Measurements from ENCODE around the gene RNU7-1. TPM values are rescaled to one million over a fixed set of nuclear protein-coding genes. Genes with fewer than 3 reads are reported as not detected.
A peak's percentile ranks its signal among the peaks of the same experiment; 100 is the strongest.

Gene RNU7-1
- total RNA-seq, 1 donor from 2014 or later = not detected

- no peak for DNase-seq
Observed at GRCh38 chr12:6919588-6919987, 24.0 kb upstream of the RNU7-1 start.

GRCh38 chr12:6921539-6921938 is 22.1 kb upstream of the RNU7-1 start:
- no peak for DNase-seq

DNA sequence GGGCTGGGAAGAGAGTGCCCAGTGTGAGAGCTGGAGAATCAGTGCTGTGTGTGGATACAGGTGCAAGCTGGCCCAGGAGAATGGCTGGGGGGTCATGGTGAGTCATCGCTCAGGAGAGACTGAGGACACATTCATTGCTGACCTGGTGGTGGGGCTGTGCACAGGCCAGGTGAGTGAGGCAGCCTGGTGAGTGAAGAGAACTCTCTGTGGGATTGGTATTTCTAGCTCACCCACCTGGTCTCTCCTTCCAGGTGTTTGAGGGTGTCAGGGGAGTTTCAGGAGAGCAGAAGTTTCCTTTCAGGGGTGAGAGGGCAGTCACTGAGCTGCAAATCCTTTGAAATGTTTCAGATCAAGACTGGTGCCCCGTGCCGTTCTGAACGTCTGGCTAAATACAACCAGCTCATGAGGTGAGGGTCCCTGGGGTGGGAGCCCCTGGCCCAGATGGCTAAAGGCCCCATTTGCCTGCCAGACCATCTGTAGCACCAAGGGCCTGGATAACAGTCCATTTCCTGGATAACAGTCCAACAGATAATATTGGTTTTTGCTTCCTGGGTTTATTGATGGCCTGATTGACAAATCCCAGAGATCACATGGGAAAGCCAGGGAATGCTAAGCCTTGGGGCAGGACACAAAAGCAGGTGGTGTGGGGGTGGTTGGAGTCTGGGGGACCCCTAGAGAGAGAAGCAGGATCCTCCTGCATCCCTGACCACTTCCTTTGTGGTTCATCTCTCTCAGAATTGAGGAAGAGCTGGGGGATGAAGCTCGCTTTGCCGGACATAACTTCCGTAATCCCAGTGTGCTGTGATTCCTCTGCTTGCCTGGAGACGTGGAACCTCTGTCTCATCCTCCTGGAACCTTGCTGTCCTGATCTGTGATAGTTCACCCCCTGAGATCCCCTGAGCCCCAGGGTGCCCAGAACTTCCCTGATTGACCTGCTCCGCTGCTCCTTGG is 21.3 kb upstream of the RNU7-1 start:
- DNase-seq = no peak

- DNase-seq = no peak
Observed at GRCh38 chr12:6923003-6923732, 20.4 kb upstream of the RNU7-1 start.

DNA sequence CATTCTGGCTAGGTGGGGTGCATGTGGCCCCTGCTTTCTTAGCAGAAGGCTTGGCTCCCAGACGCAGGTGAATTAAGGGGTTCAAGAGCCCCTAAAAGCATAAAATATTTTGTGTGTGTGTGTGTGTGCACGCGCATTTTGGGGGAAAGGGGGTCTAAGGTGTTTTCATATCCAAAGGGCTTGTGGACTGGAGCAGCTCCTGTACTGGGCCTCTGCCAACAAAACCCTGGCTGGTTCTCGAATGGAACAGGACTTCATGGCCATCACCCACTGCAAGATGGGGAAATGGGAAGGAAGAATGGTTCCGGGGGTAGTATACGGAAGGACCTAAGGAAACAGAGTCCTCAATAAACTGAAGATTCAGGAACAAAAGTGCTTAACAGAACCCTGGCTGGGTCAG is 19.8 kb upstream of the RNU7-1 start:
- no peak for DNase-seq

- no peak for DNase-seq
Observed at GRCh38 chr12:6925239-6925539, 18.4 kb upstream of the RNU7-1 start.

GRCh38 chr12:6925540-6926279 is 17.9 kb upstream of the RNU7-1 start:
- DNase-seq = peak; percentile 50

GRCh38 chr12:6927379-6928021 is 16.1 kb upstream of the RNU7-1 start, which contains the start of gene ATN1:
ATN1 (plus strand) TSS chr12:6927959; CDS start chr12:6934002, 6,043 bp downstream.
- peak; percentile 51 for DNase-seq

GRCh38 chr12:6928022-6928702 is 15.5 kb upstream of the RNU7-1 start:
- no peak for DNase-seq

DNA sequence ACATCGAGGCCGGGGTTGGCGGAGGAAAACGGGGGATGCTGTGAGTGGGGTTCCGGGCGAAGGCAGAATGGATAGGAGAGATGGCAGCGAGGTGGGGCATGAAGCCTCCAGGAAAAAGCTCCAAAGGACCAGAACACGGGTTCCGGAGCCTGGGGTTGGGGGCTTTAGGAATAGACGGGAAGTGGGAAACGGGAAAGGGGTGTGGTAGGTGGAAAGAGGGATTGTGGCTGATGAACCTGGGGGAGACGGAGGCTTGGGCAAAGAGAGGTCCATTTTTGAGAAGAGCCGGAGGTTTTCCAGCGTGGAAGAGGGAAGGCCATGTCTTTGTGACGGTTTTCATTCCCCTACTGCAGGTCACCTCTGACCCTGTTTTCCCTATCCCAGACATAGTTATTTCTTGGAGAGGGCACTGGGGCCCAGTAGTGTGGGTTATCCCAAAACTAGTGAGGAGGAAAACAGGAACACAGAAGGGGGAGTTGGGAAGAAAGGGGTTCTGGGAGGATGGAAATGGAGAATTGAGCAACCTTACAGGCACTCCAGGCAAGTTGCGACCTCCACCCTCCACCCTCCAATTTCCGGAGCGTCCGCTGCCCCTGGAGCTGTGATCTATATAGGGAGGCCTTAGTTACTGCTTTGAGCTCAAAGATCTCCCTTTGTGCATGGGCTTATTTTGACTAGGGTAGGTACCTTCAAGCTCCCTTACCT is 14.8 kb upstream of the RNU7-1 start:
- DNase-seq = no peak

DNA sequence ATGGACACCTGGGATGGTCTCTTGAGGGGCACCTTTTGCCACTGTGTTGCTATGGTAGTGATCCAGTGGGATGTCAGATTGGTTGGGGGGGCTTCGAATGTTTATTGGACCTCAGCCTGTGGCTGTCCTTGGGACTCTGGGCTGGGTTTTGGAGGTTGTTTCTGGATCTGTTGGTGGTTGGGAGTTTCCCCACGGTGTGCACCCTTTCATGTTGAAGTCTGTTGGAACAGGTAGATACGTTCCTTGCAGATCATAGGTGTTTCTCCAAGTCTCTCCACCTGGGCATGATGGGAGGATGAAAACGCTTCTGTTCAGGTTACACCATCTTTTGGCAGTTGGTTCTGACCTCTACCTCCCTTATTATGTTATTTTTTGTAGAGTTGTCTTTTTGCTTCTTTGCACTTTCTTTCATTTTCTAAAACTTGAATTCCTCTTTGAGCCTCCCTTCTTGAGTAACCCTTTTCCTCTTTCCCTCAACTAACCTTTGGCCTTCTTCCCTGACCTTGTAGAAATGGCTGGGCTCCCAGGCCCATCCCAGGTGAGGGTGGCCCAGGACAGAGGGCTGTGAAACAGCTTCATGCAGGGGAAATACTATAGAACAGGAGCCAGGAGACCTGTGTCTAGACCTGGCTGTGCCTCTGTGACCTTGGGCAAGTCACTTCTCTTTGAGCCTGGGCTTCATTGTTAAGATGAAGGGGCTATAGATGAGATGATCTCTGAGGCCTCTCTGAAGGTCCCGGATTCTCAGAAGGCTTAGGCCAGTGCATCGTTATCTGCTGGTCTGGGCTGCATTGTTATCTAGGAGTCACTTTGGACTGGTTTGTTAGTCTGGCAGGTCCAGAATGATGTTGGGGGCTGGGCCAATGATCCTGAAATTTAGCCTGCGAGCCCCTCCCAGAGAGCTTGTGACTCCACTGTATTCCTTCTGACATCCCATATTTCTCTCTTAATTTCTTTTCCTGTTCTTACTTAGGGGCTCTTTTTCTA is 13.9 kb upstream of the RNU7-1 start:
- no peak for DNase-seq

GRCh38 chr12:6932766-6933165 is 10.8 kb upstream of the RNU7-1 start:
- no peak for DNase-seq

GRCh38 chr12:6934110-6934509 is 9.5 kb upstream of the RNU7-1 start:
- DNase-seq = no peak

DNA sequence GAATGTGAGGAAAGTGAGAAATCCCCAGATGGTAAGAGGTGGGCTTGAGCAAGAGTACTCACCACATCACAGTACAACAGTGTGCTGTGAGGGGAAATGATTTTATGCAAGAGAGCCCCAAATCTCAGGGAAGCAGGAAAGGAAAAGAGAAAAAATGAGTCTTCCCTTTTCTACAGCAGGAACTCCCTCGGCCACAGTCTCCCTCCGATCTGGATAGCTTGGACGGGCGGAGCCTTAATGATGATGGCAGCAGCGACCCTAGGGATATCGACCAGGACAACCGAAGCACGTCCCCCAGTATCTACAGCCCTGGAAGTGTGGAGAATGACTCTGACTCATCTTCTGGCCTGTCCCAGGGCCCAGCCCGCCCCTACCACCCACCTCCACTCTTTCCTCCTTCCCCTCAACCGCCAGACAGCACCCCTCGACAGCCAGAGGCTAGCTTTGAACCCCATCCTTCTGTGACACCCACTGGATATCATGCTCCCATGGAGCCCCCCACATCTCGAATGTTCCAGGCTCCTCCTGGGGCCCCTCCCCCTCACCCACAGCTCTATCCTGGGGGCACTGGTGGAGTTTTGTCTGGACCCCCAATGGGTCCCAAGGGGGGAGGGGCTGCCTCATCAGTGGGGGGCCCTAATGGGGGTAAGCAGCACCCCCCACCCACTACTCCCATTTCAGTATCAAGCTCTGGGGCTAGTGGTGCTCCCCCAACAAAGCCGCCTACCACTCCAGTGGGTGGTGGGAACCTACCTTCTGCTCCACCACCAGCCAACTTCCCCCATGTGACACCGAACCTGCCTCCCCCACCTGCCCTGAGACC is 8.0 kb upstream of the RNU7-1 start:
- DNase-seq = no peak

- DNase-seq = no peak
Observed at GRCh38 chr12:6936194-6936635, 7.4 kb upstream of the RNU7-1 start.

DNA sequence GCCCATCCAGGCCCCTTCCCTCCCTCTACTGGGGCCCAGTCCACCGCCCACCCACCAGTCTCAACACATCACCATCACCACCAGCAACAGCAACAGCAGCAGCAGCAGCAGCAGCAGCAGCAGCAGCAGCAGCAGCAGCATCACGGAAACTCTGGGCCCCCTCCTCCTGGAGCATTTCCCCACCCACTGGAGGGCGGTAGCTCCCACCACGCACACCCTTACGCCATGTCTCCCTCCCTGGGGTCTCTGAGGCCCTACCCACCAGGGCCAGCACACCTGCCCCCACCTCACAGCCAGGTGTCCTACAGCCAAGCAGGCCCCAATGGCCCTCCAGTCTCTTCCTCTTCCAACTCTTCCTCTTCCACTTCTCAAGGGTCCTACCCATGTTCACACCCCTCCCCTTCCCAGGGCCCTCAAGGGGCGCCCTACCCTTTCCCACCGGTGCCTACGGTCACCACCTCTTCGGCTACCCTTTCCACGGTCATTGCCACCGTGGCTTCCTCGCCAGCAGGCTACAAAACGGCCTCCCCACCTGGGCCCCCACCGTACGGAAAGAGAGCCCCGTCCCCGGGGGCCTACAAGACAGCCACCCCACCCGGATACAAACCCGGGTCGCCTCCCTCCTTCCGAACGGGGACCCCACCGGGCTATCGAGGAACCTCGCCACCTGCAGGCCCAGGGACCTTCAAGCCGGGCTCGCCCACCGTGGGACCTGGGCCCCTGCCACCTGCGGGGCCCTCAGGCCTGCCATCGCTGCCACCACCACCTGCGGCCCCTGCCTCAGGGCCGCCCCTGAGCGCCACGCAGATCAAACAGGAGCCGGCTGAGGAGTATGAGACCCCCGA is 6.8 kb upstream of the RNU7-1 start:
- no peak for DNase-seq

- DNase-seq = peak; percentile 90
Observed at GRCh38 chr12:6937481-6938352, 5.9 kb upstream of the RNU7-1 start.

Measured in occipital lobe (tissue), 2 donors.